GM20000 (cell line): ENCODE results near the gene P2RY11.

Source experiments
- DNase-seq: peaks from one replicate; pipeline ENCODE4 v3.0.0; 2012; ENCODE audit warnings: low spot score
- TF ChIP-seq, protein P1 (sequence below): IDR thresholded peaks from 2 replicates; pipeline ENCODE4 v1.5.1; 2012; ENCODE audit warnings: mild to moderate bottlenecking, control low read depth; ENCODE audit errors: extremely low read depth, missing control alignments

Gene P2RY11

DNA sequence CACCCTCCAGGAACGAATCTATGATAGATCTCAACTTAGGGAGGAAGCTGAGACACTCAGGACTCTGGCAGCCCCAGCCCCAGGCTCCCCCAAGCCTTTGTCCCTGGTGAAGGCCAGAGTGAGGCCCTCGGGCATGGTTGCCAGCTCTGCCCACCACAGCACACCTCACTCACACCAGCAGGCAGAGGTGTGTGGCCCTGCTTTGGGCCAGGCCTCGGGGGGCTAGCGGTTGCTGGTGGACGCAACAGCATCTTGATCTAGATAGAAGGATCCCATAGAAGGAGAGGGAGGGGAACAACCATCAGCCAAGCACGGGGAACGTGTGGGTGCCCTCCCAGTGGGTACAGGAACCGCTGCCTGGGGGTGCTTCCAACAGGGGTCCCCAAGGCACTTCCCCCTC, 46.6 kb downstream of the P2RY11 start:
- TF ChIP-seq, protein P1, sequence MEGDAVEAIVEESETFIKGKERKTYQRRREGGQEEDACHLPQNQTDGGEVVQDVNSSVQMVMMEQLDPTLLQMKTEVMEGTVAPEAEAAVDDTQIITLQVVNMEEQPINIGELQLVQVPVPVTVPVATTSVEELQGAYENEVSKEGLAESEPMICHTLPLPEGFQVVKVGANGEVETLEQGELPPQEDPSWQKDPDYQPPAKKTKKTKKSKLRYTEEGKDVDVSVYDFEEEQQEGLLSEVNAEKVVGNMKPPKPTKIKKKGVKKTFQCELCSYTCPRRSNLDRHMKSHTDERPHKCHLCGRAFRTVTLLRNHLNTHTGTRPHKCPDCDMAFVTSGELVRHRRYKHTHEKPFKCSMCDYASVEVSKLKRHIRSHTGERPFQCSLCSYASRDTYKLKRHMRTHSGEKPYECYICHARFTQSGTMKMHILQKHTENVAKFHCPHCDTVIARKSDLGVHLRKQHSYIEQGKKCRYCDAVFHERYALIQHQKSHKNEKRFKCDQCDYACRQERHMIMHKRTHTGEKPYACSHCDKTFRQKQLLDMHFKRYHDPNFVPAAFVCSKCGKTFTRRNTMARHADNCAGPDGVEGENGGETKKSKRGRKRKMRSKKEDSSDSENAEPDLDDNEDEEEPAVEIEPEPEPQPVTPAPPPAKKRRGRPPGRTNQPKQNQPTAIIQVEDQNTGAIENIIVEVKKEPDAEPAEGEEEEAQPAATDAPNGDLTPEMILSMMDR = no peak
- no peak for DNase-seq

DNA sequence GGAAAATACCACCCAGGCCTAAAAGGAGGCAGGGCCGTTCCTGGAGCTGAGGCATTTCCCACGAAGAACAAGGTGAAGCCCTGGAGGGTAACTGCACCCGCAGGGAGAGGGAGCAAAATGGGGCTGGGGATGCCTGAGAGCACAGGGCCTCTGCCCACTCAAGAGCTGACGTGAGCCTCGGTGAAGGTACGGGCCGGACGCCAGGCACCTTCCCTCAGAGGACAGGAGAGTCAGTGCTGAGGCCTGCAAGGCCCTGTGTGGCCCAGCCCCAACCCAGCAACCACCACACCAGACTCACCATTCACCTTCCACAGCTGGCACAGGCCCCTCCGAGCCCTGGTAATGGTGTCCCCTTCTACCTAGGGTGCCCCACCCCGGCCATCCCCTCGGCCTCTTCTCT, 47.0 kb downstream of the P2RY11 start:
- TF ChIP-seq, protein P1 = no peak
- DNase-seq = no peak

DNA sequence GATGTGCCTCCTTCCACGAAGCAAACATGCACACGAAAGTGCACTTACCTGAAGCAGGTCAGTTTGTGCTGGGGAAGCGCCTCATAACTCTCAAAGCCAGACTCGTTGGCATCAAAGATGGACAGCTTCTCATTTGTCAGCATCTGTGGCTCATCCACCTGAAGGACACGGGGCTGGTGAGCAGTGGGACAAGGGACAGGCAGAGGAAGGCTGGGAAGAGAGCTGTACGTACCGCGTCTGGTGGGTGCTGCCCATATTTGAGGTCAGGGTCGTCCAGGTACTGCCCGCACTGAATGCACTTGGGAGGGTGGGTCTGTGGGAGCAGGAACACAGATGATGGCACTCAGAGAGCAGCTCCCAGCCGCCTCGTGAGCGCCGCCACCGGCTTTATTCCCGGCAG, 48.1 kb downstream of the P2RY11 start:
- TF ChIP-seq, protein P1 = no peak
- DNase-seq = no peak

DNA sequence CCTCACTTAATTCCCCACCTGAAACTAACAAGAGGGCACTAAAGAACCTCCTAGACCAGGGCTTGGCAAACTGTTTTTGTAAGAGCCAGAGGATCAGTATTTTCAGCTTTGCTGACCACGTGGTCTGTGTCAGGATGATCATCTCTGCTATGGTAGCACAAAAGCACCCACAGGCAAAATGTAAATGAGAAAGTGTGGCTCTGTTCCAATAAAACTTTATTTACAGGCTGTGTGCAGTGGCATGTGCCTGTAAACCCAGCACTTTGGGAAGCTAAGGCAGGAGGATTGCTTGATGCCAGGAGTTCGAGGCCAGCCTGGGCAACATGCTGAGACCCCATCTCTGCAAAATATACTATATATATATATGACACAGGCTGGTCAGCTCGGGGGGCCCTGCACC, 52.0 kb downstream of the P2RY11 start:
- DNase-seq = no peak
- TF ChIP-seq, protein P1 = no peak
